HepG2 (cell line): ENCODE measurements around the gene ANKRD39. TPM values are rescaled to one million over a fixed set of nuclear protein-coding genes. Genes with fewer than 3 reads are reported as not detected.

ENCODE experiments used
- ATF7 ChIP-seq, 2 experiments: fragments of 450-650 bp in 1 of 2; sonication (generic) in 1 of 2; formaldehyde crosslinking in 1 of 2; IDR thresholded peaks; 2 replicates each; pipeline versions ENCODE4 v1.4.0 to v1.6.1; 2016 to 2020; ENCODE audit warnings: antibody characterized with exemption in 1 of 2, mild to moderate bottlenecking in 1 of 2, missing genetic modification reagents in 1 of 2
- CBX5 ChIP-seq: sonication (generic); formaldehyde crosslinking; IDR thresholded peaks from 2 replicates; pipeline ENCODE4 v1.4.0; 2020; ENCODE audit warnings: missing genetic modification reagents, borderline replicate concordance
- GABPB1 ChIP-seq: IDR thresholded peaks from 2 replicates; pipeline ENCODE4 v1.6.1; 2016; ENCODE audit warnings: mild to moderate bottlenecking, missing genetic modification reagents, moderate library complexity, missing compliant biosample characterization
- GRHL1 ChIP-seq: sonication (generic); formaldehyde crosslinking; conservative IDR thresholded peaks from 2 replicates; pipeline ENCODE4 v1.8.0; 2022; ENCODE audit warnings: missing genetic modification reagents
- HIC2 ChIP-seq: sonication (generic); formaldehyde crosslinking; IDR thresholded peaks from 2 replicates; pipeline ENCODE4 v1.9.0; 2022; ENCODE audit warnings: low read depth, missing genetic modification reagents
- HOMEZ ChIP-seq: IDR thresholded peaks from 2 replicates; pipeline ENCODE4 v1.6.1; 2016; ENCODE audit warnings: low read depth
- KLF15 ChIP-seq: sonication (generic); formaldehyde crosslinking; IDR thresholded peaks from 2 replicates; pipeline ENCODE4 v1.8.1; 2023; ENCODE audit warnings: borderline replicate concordance, mild to moderate bottlenecking, inconsistent platforms, missing genetic modification reagents, mixed read lengths
- LCORL ChIP-seq, 2 experiments: fragments of 450-650 bp in 1 of 2; sonication (generic) in 1 of 2; formaldehyde crosslinking in 1 of 2; IDR thresholded peaks; 2 replicates each; pipeline versions ENCODE4 v1.5.0 to v1.6.1; 2017 to 2020; ENCODE audit warnings: antibody characterized with exemption in 1 of 2, missing genetic modification reagents in 1 of 2
- SNRNP70 ChIP-seq: fragments of 200-400 bp; formaldehyde crosslinking; IDR thresholded peaks from 2 replicates; pipeline ENCODE4 v1.6.1; 2017; ENCODE audit warnings: mild to moderate bottlenecking, low read depth, low read length, moderate library complexity
- WIZ ChIP-seq: sonication (generic); formaldehyde crosslinking; IDR thresholded peaks from 2 replicates; pipeline ENCODE4 v1.5.1; 2020; ENCODE audit warnings: mild to moderate bottlenecking, missing genetic modification reagents
- ZBTB4 ChIP-seq: sonication (generic); formaldehyde crosslinking; IDR thresholded peaks from 2 replicates; pipeline ENCODE4 v1.4.0; 2020; ENCODE audit warnings: missing genetic modification reagents, mild to moderate bottlenecking, borderline replicate concordance
- ZHX1 ChIP-seq: sonication (generic); formaldehyde crosslinking; IDR thresholded peaks from 2 replicates; pipeline ENCODE4 v1.8.1; 2022; ENCODE audit warnings: low read depth, mild to moderate bottlenecking, missing genetic modification reagents
- ZNF124 ChIP-seq: sonication (generic); formaldehyde crosslinking; IDR thresholded peaks from 2 replicates; pipeline ENCODE4 v1.4.0; 2020; ENCODE audit warnings: missing genetic modification reagents
- ZNF777 ChIP-seq: sonication (generic); formaldehyde crosslinking; IDR thresholded peaks from 2 replicates; pipeline ENCODE4 v1.4.0; 2020; ENCODE audit warnings: missing genetic modification reagents
- ZNF841 ChIP-seq: sonication (generic); formaldehyde crosslinking; IDR thresholded peaks from 2 replicates; pipeline ENCODE4 v1.8.1; 2023; ENCODE audit warnings: missing genetic modification reagents, borderline replicate concordance
- ZSCAN29 ChIP-seq: sonication (generic); formaldehyde crosslinking; conservative IDR thresholded peaks from 2 replicates; pipeline ENCODE4 v1.4.0; 2020; ENCODE audit warnings: mild to moderate bottlenecking, missing genetic modification reagents
- polyA plus RNA-seq, 8 experiments: library from polyadenylated mRNA; depleted of rRNA in 3 of 8; stranded (reverse) in 7 of 8; unstranded in 1 of 8; fragments of >200 nt; fragmentation: Illumina TruSeq in 4 of 8; extraction: Trizol in 4 of 8; gene quantifications; 2 replicates each; pipeline versions ENCODE4 v1.2.1 to v1.2.3, GENCODE V29; 2011 to 2016; ENCODE audit warnings: low read depth in 4 of 8, missing spikeins in 1 of 8, mixed read lengths in 1 of 8; ENCODE audit not compliant: insufficient read depth in 1 of 8
- total RNA-seq, 5 experiments: library from RNA; depleted of rRNA; stranded (reverse); fragments of >200 nt; fragmentation: Illumina TruSeq; extraction: Trizol; gene quantifications; 2 replicates each; pipeline ENCODE4 v1.2.3, GENCODE V29; 2016; ENCODE audit warnings: low read depth in 1 of 5

The ANKRD39 gene
- total and polyA plus RNA-seq, 2 of the 13 experiments (the other 11 are each of a cell fraction or from before 2014, with no cell fraction given): 23.2 to 24.8 TPM

GRCh38 chr2:96869822-96870625 is 12.2 kb upstream of the ANKRD39 start, which contains the start of gene SEMA4C (continued):
- TF ChIP-seq ZNF777 (peak; percentile 66), ATF7 (IDR thresholded peaks at IDR 0.05) (no peak), ATF7 (CRISPR knock-in tag; IDR thresholded peaks at IDR 0.05) (no peak), HOMEZ (CRISPR knock-in tag) (no peak), ZNF841 (CRISPR knock-in tag) (no peak; the same call in 1 of the 2 replicates), SNRNP70 (no peak), ZSCAN29 (CRISPR knock-in tag) (no peak), HIC2 (CRISPR knock-in tag) (0 out of 2 replicates have a peak, but pooled peaks have one; percentile 18), WIZ (CRISPR knock-in tag) (no peak), ZBTB4 (CRISPR knock-in tag) (no peak), ZNF124 (peak; percentile 11; the same call in 1 of the 2 replicates), LCORL (IDR thresholded peaks at IDR 0.05) (no peak), LCORL (CRISPR knock-in tag; IDR thresholded peaks at IDR 0.05) (peak; percentile 40), CBX5 (CRISPR knock-in tag) (no peak), KLF15 (CRISPR knock-in tag) (no peak), GRHL1 (CRISPR knock-in tag) (no peak), ZHX1 (CRISPR knock-in tag) (no peak), GABPB1 (CRISPR knock-in tag) (peak; percentile 66)
